K562 (cell line): ENCODE measurements around the gene PRR15L. TPM values are rescaled to one million over a fixed set of nuclear protein-coding genes. Genes with fewer than 3 reads are reported as not detected.
A peak's percentile ranks its signal among the peaks of the same experiment; 100 is the strongest.

ENCODE experiments used
- CHAMP1 ChIP-seq: fragments of 450-650 bp; IDR thresholded peaks from 2 replicates; pipeline ENCODE4 v1.6.1; 2016; ENCODE audit warnings: mild to moderate bottlenecking
- CREB1 ChIP-seq, 2 experiments: sonication (generic) in 1 of 2; formaldehyde crosslinking in 1 of 2; IDR thresholded peaks; 2 replicates each; pipeline versions ENCODE4 v1.6.1 to v1.8.0; 2012 to 2022; ENCODE audit warnings: inconsistent platforms in 1 of 2, mild to moderate bottlenecking in 1 of 2, missing genetic modification reagents in 1 of 2, moderate library complexity in 1 of 2
- DLX4 ChIP-seq: fragments of 250-450 bp; sonication (Bioruptor Pico); IDR thresholded peaks from 2 replicates; pipeline ENCODE4 v1.6.1; 2021; ENCODE audit warnings: mild to moderate bottlenecking
- DNMT1 ChIP-seq: fragments of 450-650 bp; IDR thresholded peaks from 2 replicates; pipeline ENCODE4 v1.6.1; 2016; ENCODE audit warnings: antibody characterized with exemption, mild to moderate bottlenecking
- E2F3 ChIP-seq: fragments of 250-450 bp; sonication (Bioruptor Pico); IDR thresholded peaks from 2 replicates; pipeline ENCODE4 v1.4.0; 2020; ENCODE audit warnings: mild to moderate bottlenecking
- FOXJ2 ChIP-seq: fragments of 200-800 bp; sonication (Bioruptor generic); IDR thresholded peaks from 2 replicates; pipeline ENCODE4 v1.6.1; 2016; ENCODE audit warnings: missing genetic modification characterization, missing compliant biosample characterization
- IFI16 ChIP-seq: fragments of 250-450 bp; sonication (Bioruptor Pico); IDR thresholded peaks from 2 replicates; pipeline ENCODE4 v2.1.2; 2022; ENCODE audit warnings: mild to moderate bottlenecking, inconsistent platforms
- ILF3 ChIP-seq: fragments of 450-650 bp; IDR thresholded peaks from 2 replicates; pipeline ENCODE4 v1.6.1; 2018; ENCODE audit warnings: antibody characterized with exemption, mild to moderate bottlenecking, moderate library complexity, borderline replicate concordance
- JUND ChIP-seq, 2 experiments: IDR thresholded peaks; 2 replicates in 1 of 2; 3 replicates in 1 of 2; pipeline ENCODE4 v1.6.1; 2011; ENCODE audit warnings: borderline replicate concordance in 2 of 2, low read depth in 2 of 2, low read length in 2 of 2, improper control_type of control experiment in 1 of 2, missing biosample characterization in 1 of 2, missing genetic modification characterization in 1 of 2, missing genetic modification reagents in 1 of 2
- KDM2B ChIP-seq: fragments of 250-450 bp; sonication (Bioruptor Pico); IDR thresholded peaks from 2 replicates; pipeline ENCODE4 v1.8.0; 2021; ENCODE audit warnings: mild to moderate bottlenecking, moderate library complexity
- SFPQ ChIP-seq: fragments of 200-400 bp; formaldehyde crosslinking; IDR thresholded peaks from 2 replicates; pipeline ENCODE4 v1.6.1; 2017; ENCODE audit warnings: mild to moderate bottlenecking, low read depth, low read length, moderate library complexity
- SMAD4 ChIP-seq: fragments of 250-450 bp; sonication (Bioruptor Pico); conservative IDR thresholded peaks from 2 replicates; pipeline ENCODE4 v1.8.0; 2021; ENCODE audit warnings: inconsistent platforms, mild to moderate bottlenecking, moderate library complexity
- XRCC4 ChIP-seq: IDR thresholded peaks from one replicate; pipeline ENCODE4 v1.6.1; 2011; ENCODE audit not compliant: insufficient read depth, insufficient read length; ENCODE audit errors: extremely low read depth
- YY1 ChIP-seq, 3 experiments: IDR thresholded peaks; 2 replicates each; pipeline ENCODE4 v1.6.1; 2011; ENCODE audit warnings: low read length in 2 of 3, mild to moderate bottlenecking in 2 of 3, moderate library complexity in 2 of 3, borderline replicate concordance in 1 of 3, control low read depth in 1 of 3, low read depth in 1 of 3; ENCODE audit not compliant: insufficient read depth in 3 of 3, insufficient replicate concordance in 2 of 3, control insufficient read depth in 1 of 3, insufficient read length in 1 of 3; ENCODE audit errors: extremely low read depth in 1 of 3
- ZNF518B ChIP-seq: fragments of 250-450 bp; sonication (Bioruptor Pico); IDR thresholded peaks from 2 replicates; pipeline ENCODE4 v1.5.0; 2021; ENCODE audit warnings: mild to moderate bottlenecking, moderate library complexity
- ZNF668 ChIP-seq: fragments of 250-450 bp; sonication (Bioruptor Pico); IDR thresholded peaks from 2 replicates; pipeline ENCODE4 v1.8.0; 2022; ENCODE audit warnings: mild to moderate bottlenecking, inconsistent platforms
- ZNF766 ChIP-seq: fragments of 200-800 bp; sonication (Bioruptor generic); conservative IDR thresholded peaks from 2 replicates; pipeline ENCODE4 v1.6.1; 2016; ENCODE audit warnings: missing genetic modification characterization, missing compliant biosample characterization
- polyA plus RNA-seq, 8 experiments: library from polyadenylated mRNA; depleted of rRNA in 4 of 8; stranded (reverse) in 5 of 8; unstranded in 3 of 8; fragments of >200 nt; fragmentation: Nextera tagmentation in 2 of 8; fragmentation: Illumina TruSeq in 1 of 8; extraction: Ambion mirVana in 2 of 8; extraction: Trizol in 1 of 8; gene quantifications; 2 replicates each; pipeline versions ENCODE4 v1.2.1 to v1.2.3, GENCODE V29; 2011 to 2014; ENCODE audit warnings: inconsistent platforms in 1 of 8, missing spikeins in 1 of 8
- total RNA-seq, 7 experiments: library from RNA; depleted of rRNA in 6 of 7; stranded (reverse); fragments of >200 nt in 6 of 7; fragmentation: Illumina TruSeq in 2 of 7; extraction: Trizol in 2 of 7; gene quantifications; 2 replicates each; pipeline versions ENCODE4 v1.2.1 to v1.2.3, GENCODE V29; 2011 to 2021; ENCODE audit warnings: low replicate concordance in 1 of 7

PRR15L gene
- total and polyA plus RNA-seq, 9 of the 15 experiments (the other 6 are each of a cell fraction or from before 2014, with no cell fraction given): 0.03 TPM; not detected in 8

GRCh38 chr17:48002266-48002915 lies 44.7 kb upstream of the PRR15L start (continued):
- peak in 1 of 3 experiments; percentile 80 for TF ChIP-seq YY1 (IDR thresholded peaks at IDR 0.05; ENCODE audit: borderline replicate concordance in 1 of 3, control insufficient read depth in 1 of 3, extremely low read depth in 1 of 3, insufficient read depth in 3 of 3, insufficient read length in 1 of 3, insufficient replicate concordance in 2 of 3, low read depth in 1 of 3, low read length in 2 of 3)
- no peak for TF ChIP-seq DLX4 (CRISPR knock-in tag)
- no peak for TF ChIP-seq ILF3
- 0 out of 2 replicates have a peak, but pooled peaks have one; percentile 21 for TF ChIP-seq DNMT1
- no peak for TF ChIP-seq ZNF518B
- no peak for TF ChIP-seq SFPQ
- TF ChIP-seq IFI16 (CRISPR knock-in tag): no peak
- peak; percentile 71 for TF ChIP-seq JUND (IDR thresholded peaks at IDR 0.05; ENCODE audit: borderline replicate concordance, low read depth, low read length)
- peak; percentile 73; the same call in 2 of the 3 replicates for TF ChIP-seq JUND (tag; IDR thresholded peaks at IDR 0.05; ENCODE audit: borderline replicate concordance, low read depth, low read length)
- no peak for TF ChIP-seq FOXJ2 (tag)
- TF ChIP-seq ZNF766 (CRISPR knock-in tag): peak; percentile 72; the same call in 1 of the 2 replicates
- 0 out of 2 replicates have a peak, but pooled peaks have one; percentile 43 for TF ChIP-seq SMAD4 (CRISPR knock-in tag)
- TF ChIP-seq CREB1 (IDR thresholded peaks at IDR 0.05): no peak
- TF ChIP-seq CREB1 (CRISPR knock-in tag; IDR thresholded peaks at IDR 0.05): no peak
- TF ChIP-seq E2F3 (CRISPR knock-in tag): no peak
- no peak for TF ChIP-seq ZNF668 (CRISPR knock-in tag)
- TF ChIP-seq KDM2B: no peak
- TF ChIP-seq XRCC4: no peak
- TF ChIP-seq CHAMP1: no peak
